Endothelial cell of umbilical vein (primary cell): ENCODE measurements around the gene SLA2.

Source experiments
- EZH2 ChIP-seq: IDR thresholded peaks from 2 replicates; pipeline ENCODE4 v1.6.1; 2012; ENCODE audit warnings: borderline replicate concordance, low read depth, mild to moderate bottlenecking, moderate library complexity, low read length, inconsistent platforms; ENCODE audit not compliant: severe bottlenecking
- FOS ChIP-seq: IDR thresholded peaks from 2 replicates; pipeline ENCODE4 v1.6.1; 2011; ENCODE audit warnings: mild to moderate bottlenecking, low read length, moderate library complexity, borderline replicate concordance; ENCODE audit not compliant: insufficient read depth
- MYC ChIP-seq: IDR thresholded peaks from one replicate; pipeline ENCODE4 v1.6.1; 2011; ENCODE audit warnings: mild to moderate bottlenecking, low read depth, low read length
- POLR2A ChIP-seq: IDR thresholded peaks from 2 replicates; pipeline ENCODE4 v1.6.1; 2012; ENCODE audit warnings: low read depth, mild to moderate bottlenecking, control low read depth, low read length
- POLR2AphosphoS5 ChIP-seq: IDR thresholded peaks from 2 replicates; pipeline ENCODE4 v1.6.1; 2012; ENCODE audit warnings: low read depth, mild to moderate bottlenecking, control low read depth, low read length, moderate library complexity; ENCODE audit not compliant: insufficient read depth
- TF ChIP-seq, protein P1 (sequence below), 2 donors: IDR thresholded peaks; 1 replicate in 1 of 2; 2 replicates in 1 of 2; pipeline ENCODE4 v1.5.1; 2011; ENCODE audit warnings: low read length in 2 of 2, mild to moderate bottlenecking in 2 of 2, moderate library complexity in 2 of 2, control low read depth in 1 of 2, inconsistent platforms in 1 of 2, low read depth in 1 of 2; ENCODE audit not compliant: insufficient read depth in 1 of 2; ENCODE audit errors: extremely low read depth in 1 of 2
- TF ChIP-seq, protein P2 (sequence below): IDR thresholded peaks from 2 replicates; pipeline ENCODE4 v1.6.1; 2011; ENCODE audit not compliant: insufficient read depth, insufficient read length

DNA sequence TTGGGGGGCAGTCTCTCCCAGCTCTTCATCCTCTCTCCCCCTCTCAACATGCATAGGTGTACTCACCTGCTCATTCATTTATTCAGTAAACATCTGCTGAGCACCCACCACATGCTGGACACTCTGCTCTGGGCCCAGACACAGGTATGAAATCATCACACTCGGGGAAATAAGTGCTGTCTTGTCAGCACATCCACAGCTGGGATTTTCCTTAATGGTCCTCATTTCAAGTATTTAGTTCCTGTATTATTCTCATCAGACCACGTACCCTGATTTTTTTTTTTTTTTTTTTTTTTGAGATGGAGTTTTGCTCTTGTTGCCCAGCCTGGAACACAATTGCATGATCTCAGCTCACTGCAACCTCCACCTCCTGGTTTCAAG, 21.1 kb downstream of the SLA2 start:
- TF ChIP-seq, protein P1, sequence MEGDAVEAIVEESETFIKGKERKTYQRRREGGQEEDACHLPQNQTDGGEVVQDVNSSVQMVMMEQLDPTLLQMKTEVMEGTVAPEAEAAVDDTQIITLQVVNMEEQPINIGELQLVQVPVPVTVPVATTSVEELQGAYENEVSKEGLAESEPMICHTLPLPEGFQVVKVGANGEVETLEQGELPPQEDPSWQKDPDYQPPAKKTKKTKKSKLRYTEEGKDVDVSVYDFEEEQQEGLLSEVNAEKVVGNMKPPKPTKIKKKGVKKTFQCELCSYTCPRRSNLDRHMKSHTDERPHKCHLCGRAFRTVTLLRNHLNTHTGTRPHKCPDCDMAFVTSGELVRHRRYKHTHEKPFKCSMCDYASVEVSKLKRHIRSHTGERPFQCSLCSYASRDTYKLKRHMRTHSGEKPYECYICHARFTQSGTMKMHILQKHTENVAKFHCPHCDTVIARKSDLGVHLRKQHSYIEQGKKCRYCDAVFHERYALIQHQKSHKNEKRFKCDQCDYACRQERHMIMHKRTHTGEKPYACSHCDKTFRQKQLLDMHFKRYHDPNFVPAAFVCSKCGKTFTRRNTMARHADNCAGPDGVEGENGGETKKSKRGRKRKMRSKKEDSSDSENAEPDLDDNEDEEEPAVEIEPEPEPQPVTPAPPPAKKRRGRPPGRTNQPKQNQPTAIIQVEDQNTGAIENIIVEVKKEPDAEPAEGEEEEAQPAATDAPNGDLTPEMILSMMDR (IDR thresholded peaks at IDR 0.05; ENCODE audit: extremely low read depth in 1 of 2, insufficient read depth in 1 of 2, low read depth in 1 of 2, low read length in 2 of 2), result no peak
- TF ChIP-seq POLR2A (no peak), POLR2AphosphoS5 (no peak), MYC (no peak), EZH2 (no peak), FOS (no peak)
- TF ChIP-seq, protein P2, sequence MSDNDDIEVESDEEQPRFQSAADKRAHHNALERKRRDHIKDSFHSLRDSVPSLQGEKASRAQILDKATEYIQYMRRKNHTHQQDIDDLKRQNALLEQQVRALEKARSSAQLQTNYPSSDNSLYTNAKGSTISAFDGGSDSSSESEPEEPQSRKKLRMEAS, result no peak
